RWPE1 (cell line): ENCODE measurements around the gene SUPT4H1.

Experiments used
- CTCF ChIA-PET: fragments of 350-600 bp; sonication (Branson Sonifier 250); formaldehyde crosslinking; extraction: SDS; loops from one replicate; lab custom pipeline; 2021; lab: Yijun Ruan, JAX
- POLR2A ChIA-PET: fragments of 400-600 bp; formaldehyde crosslinking; extraction: SDS; loops from one replicate; lab custom pipeline; 2020; ENCODE audit warnings: antibody characterized with exemption; ENCODE audit not compliant: low non-redundant PET; lab: Yijun Ruan, JAX
- DNase-seq: peaks from one replicate; pipeline ENCODE4 v3.0.0; 2012; ENCODE audit warnings: low spot score
- H3K27ac ChIP-seq: fragments of 450-650 bp; 2 replicates; pipeline ENCODE4 v1.5.1; 2017
- CTCF ChIP-seq: fragments of 450-650 bp; conservative IDR thresholded peaks from 2 replicates; pipeline ENCODE4 v1.5.1; 2017; ENCODE audit warnings: low read depth, mild to moderate bottlenecking

SUPT4H1 gene

GRCh38 chr17:58337600-58338453 is 14.2 kb downstream of the SUPT4H1 start:
- DNase-seq, result no peak
- CTCF ChIA-PET, result interaction anchor here (0.6 to 1.2 kb wide), 2 partner anchors 20 to 21 kb away, joined by 3 read pairs; no protein-coding TSS in a partner anchor
- TF ChIP-seq CTCF, result no peak
- no peak overlapping the region for H3K27ac ChIP-seq
- POLR2A ChIA-PET, result no interaction called here

GRCh38 chr17:58337210-58337599 is 14.8 kb downstream of the SUPT4H1 start:
- no peak overlapping the region for H3K27ac ChIP-seq
- DNase-seq, result no peak
- no peak for TF ChIP-seq CTCF
- ChIA-PET POLR2A (no interaction called here), CTCF (interaction anchor here (0.6 to 1.2 kb wide), 3 partner anchors 14 to 20 kb away, joined by 3 to 4 read pairs (median 3); partner anchors contain the start of gene SUPT4H1)

GRCh38 chr17:58336456-58337209 is 15.4 kb downstream of the SUPT4H1 start:
- no peak overlapping the region for H3K27ac ChIP-seq
- no peak for TF ChIP-seq CTCF
- CTCF ChIA-PET, result interaction anchor here (0.6 to 1.2 kb wide), 4 partner anchors 11 to 90 kb away, joined by 3 to 5 read pairs (median 4); partner anchors contain the start of gene SUPT4H1
- no peak for DNase-seq
- POLR2A ChIA-PET, result no interaction called here

GRCh38 chr17:58335779-58336455 is 16.1 kb downstream of the SUPT4H1 start:
- ChIA-PET POLR2A (no interaction called here), CTCF (interaction anchor here (0.6 to 1.2 kb wide), 3 partner anchors 10 to 22 kb away, joined by 3 to 4 read pairs (median 3); partner anchors contain the start of gene SUPT4H1)
- no peak for TF ChIP-seq CTCF
- no peak for DNase-seq
- no peak overlapping the region for H3K27ac ChIP-seq

- H3K27ac ChIP-seq, result no peak overlapping the region
- ChIA-PET POLR2A (no interaction called here), CTCF (interaction anchor here (0.6 to 0.7 kb wide), 2 partner anchors 21 to 213 kb away, joined by 3 read pairs; no protein-coding TSS in a partner anchor)
- no peak for TF ChIP-seq CTCF
- no peak for DNase-seq
Measured at GRCh38 chr17:58335061-58335731, 16.8 kb downstream of the SUPT4H1 start.
